NB4 (cell line): ENCODE data around the gene SLC35F2.
"Not testable (repeated sequence)": the region's sequence is repeated elsewhere in the genome, so short reads cannot be mapped to it uniquely, and the experiment has no call there.

Experiments used
- DNase-seq: peaks from one replicate; pipeline ENCODE4 v3.0.0; 2010; ENCODE audit warnings: low read depth
- H3K4me3 ChIP-seq: one replicate; pipeline ENCODE4 v1.5.1; 2011; ENCODE audit warnings: mild to moderate bottlenecking, low read depth, low read length, moderate library complexity
- CTCF ChIP-seq: IDR thresholded peaks from one replicate; pipeline ENCODE4 v1.5.1; 2012; ENCODE audit warnings: low read depth, low read length
- MAX ChIP-seq: IDR thresholded peaks from 2 replicates; pipeline ENCODE4 v1.6.1; 2011; ENCODE audit warnings: low read depth, low read length
- MYC ChIP-seq: IDR thresholded peaks from 2 replicates; pipeline ENCODE4 v1.6.1; 2011; ENCODE audit warnings: low read depth, low read length
- POLR2A ChIP-seq: IDR thresholded peaks from 2 replicates; pipeline ENCODE4 v1.6.1; 2011; ENCODE audit warnings: mild to moderate bottlenecking; ENCODE audit not compliant: insufficient read length; ENCODE audit errors: extremely low read depth

SLC35F2 gene

GRCh38 chr11:107844041-107844440 lies 14.5 kb downstream of the SLC35F2 start:
- peak; percentile 48 for DNase-seq
- TF ChIP-seq POLR2A (no peak), MAX (no peak), MYC (no peak), CTCF (no peak)
- no peak overlapping the region for H3K4me3 ChIP-seq

- TF ChIP-seq POLR2A: no peak
- TF ChIP-seq MYC: no peak
- no peak for TF ChIP-seq CTCF
- no peak for TF ChIP-seq MAX
- DNase-seq: no peak
- no peak overlapping the region for H3K4me3 ChIP-seq
Measured at GRCh38 chr11:107842412-107843100, 16.0 kb downstream of the SLC35F2 start.

GRCh38 chr11:107840129-107840484 lies 18.5 kb downstream of the SLC35F2 start:
- no peak for DNase-seq
- H3K4me3 ChIP-seq: peak overlapping the region; percentile 50
- no peak; the same call in 1 of the 2 replicates for TF ChIP-seq MYC
- no peak for TF ChIP-seq POLR2A
- 0 out of 2 replicates have a peak, but pooled peaks have one; percentile 25 for TF ChIP-seq MAX

GRCh38 chr11:107836851-107837250 lies 21.7 kb downstream of the SLC35F2 start:
- no peak for DNase-seq
- no peak for TF ChIP-seq MAX
- no peak for TF ChIP-seq POLR2A
- TF ChIP-seq CTCF: no peak
- no peak for TF ChIP-seq MYC
- H3K4me3 ChIP-seq: no peak overlapping the region

- H3K4me3 ChIP-seq: no peak overlapping the region
- DNase-seq: no peak
- TF ChIP-seq CTCF (no peak), MYC (no peak), POLR2A (no peak), MAX (no peak)
Measured at GRCh38 chr11:107834995-107835394, 23.6 kb downstream of the SLC35F2 start.

- not testable (repeated sequence) for H3K4me3 ChIP-seq, DNase-seq
Measured at GRCh38 chr11:107833926-107834325, 24.7 kb downstream of the SLC35F2 start.

GRCh38 chr11:107830915-107831540 lies 27.6 kb downstream of the SLC35F2 start:
- DNase-seq: no peak
- no peak for TF ChIP-seq POLR2A
- TF ChIP-seq CTCF: no peak
- TF ChIP-seq MYC: no peak
- TF ChIP-seq MAX: no peak
- H3K4me3 ChIP-seq: no peak overlapping the region
